Measurements from ENCODE around the gene LORICRIN.

DNA sequence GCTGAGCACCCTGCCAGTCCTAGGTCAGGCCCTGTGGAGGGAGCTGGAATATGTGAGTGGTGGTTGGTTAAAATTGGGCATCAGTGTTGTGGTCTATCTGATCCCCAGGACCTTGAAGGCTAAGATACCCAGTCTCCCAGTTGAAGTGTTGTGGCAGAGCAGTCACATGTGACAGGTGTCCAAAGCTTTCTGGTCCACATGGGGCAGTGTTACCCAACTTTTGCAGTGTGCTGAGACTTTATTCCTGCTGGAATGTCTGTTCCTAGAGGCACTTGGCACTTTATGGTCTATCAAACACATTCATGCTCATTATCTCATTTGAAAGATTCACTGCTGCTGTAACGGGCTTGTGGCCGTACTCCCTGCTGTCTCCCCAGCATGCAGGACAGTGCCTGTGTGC is 21.0 kb upstream of the LORICRIN start:
- no peak for TF ChIP-seq ZBTB33 (IDR thresholded peaks at IDR 0.05)
- no peak for TF ChIP-seq CTCF (IDR thresholded peaks at IDR 0.05; ENCODE audit: low read depth, low read length, missing input control)
- TF ChIP-seq HNF4A (conservative IDR thresholded peaks at IDR 0.05): no peak
- TF ChIP-seq SP1 (IDR thresholded peaks at IDR 0.05): no peak
- no peak for TF ChIP-seq MAX (IDR thresholded peaks at IDR 0.05)
- TF ChIP-seq, protein P1, sequence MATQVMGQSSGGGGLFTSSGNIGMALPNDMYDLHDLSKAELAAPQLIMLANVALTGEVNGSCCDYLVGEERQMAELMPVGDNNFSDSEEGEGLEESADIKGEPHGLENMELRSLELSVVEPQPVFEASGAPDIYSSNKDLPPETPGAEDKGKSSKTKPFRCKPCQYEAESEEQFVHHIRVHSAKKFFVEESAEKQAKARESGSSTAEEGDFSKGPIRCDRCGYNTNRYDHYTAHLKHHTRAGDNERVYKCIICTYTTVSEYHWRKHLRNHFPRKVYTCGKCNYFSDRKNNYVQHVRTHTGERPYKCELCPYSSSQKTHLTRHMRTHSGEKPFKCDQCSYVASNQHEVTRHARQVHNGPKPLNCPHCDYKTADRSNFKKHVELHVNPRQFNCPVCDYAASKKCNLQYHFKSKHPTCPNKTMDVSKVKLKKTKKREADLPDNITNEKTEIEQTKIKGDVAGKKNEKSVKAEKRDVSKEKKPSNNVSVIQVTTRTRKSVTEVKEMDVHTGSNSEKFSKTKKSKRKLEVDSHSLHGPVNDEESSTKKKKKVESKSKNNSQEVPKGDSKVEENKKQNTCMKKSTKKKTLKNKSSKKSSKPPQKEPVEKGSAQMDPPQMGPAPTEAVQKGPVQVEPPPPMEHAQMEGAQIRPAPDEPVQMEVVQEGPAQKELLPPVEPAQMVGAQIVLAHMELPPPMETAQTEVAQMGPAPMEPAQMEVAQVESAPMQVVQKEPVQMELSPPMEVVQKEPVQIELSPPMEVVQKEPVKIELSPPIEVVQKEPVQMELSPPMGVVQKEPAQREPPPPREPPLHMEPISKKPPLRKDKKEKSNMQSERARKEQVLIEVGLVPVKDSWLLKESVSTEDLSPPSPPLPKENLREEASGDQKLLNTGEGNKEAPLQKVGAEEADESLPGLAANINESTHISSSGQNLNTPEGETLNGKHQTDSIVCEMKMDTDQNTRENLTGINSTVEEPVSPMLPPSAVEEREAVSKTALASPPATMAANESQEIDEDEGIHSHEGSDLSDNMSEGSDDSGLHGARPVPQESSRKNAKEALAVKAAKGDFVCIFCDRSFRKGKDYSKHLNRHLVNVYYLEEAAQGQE (IDR thresholded peaks at IDR 0.05): no peak
- TF ChIP-seq HNF4G (IDR thresholded peaks at IDR 0.05): no peak
- TF ChIP-seq YY1 (IDR thresholded peaks at IDR 0.05): no peak
